Measurements from ENCODE around the gene HINT2. TPM values are rescaled to one million over a fixed set of nuclear protein-coding genes. Genes with fewer than 3 reads are reported as not detected.
A peak's percentile ranks its signal among the peaks of the same experiment; 100 is the strongest.

HINT2 gene
- total RNA-seq, 1 experiment from 2014 or later, result 35.9 TPM

GRCh38 chr9:35854091-35854762, 39.4 kb upstream of the HINT2 start:
- Mint-ChIP-seq H3K4me3 (no peak overlapping the region), H3K36me3 (ENCODE audit: insufficient read depth in 1 of 3, low read depth in 3 of 3) (no peaks in the 10 kb centered on the region), H3K27me3 (ENCODE audit: low read depth) (peaks cover 8% of the 10 kb centered on the region), H3K9me3 (no peaks in the 10 kb centered on the region), H3K27ac (no peak overlapping the region), H3K4me1 (no peaks in the 10 kb centered on the region)
- Histone ChIP-seq H3K79me1 (ENCODE audit: insufficient read depth, low read depth, low read length, poor library complexity, severe bottlenecking) (no peaks in the 10 kb centered on the region), H3K4me1 (ENCODE audit: insufficient read depth, low read length) (no peaks in the 10 kb centered on the region), H3K9ac (ENCODE audit: extremely low read depth, insufficient read length, low read length) (no peak overlapping the region), H3K56ac (ENCODE audit: insufficient read length, low read depth, low read length) (no peak overlapping the region), H2AFZ (ENCODE audit: low read length) (no peak overlapping the region), H4K5ac (ENCODE audit: insufficient read length, low read depth, low read length) (no peak overlapping the region), H3K4me2 (ENCODE audit: insufficient read depth, insufficient read length, low read length) (no peak overlapping the region), H3K27me3 (ENCODE audit: insufficient read depth, low read length) (no peaks in the 10 kb centered on the region), H3K18ac (ENCODE audit: insufficient read length, low read depth, low read length) (no peak overlapping the region), H3K4ac (ENCODE audit: low read depth, low read length) (no peak overlapping the region), H3K23me2 (ENCODE audit: insufficient read length, low read depth, low read length, poor library complexity, severe bottlenecking) (no peaks in the 10 kb centered on the region), H2BK20ac (ENCODE audit: low read depth, low read length, poor library complexity, severe bottlenecking) (no peak overlapping the region), H3K23ac (ENCODE audit: insufficient read length, low read depth, low read length) (no peak overlapping the region), H2BK120ac (ENCODE audit: low read depth, low read length, poor library complexity, severe bottlenecking) (no peak overlapping the region), H4K20me1 (ENCODE audit: control insufficient read depth, insufficient read depth, insufficient read length) (no peaks in the 10 kb centered on the region), H3K27ac (ENCODE audit: insufficient read length, low read depth, low read length) (no peak overlapping the region), H2AK5ac (ENCODE audit: insufficient read length, low read length) (no peak overlapping the region), H2BK15ac (ENCODE audit: low read depth, low read length) (no peak overlapping the region), H4K8ac (replicated peaks; ENCODE audit: insufficient read length, low read depth, low read length) (no peak overlapping the region), H3T11ph (ENCODE audit: low read length) (no peak overlapping the region), H2BK12ac (ENCODE audit: insufficient read length, low read depth, low read length) (no peak overlapping the region), H3K14ac (ENCODE audit: insufficient read depth, low read length) (no peak overlapping the region), H2BK5ac (ENCODE audit: insufficient read length, low read length) (no peak overlapping the region), H4K91ac (ENCODE audit: insufficient read length, low read depth, low read length) (no peak overlapping the region), H3K9me3 (ENCODE audit: control insufficient read depth, low read depth, low read length) (no peaks in the 10 kb centered on the region), H3K79me2 (ENCODE audit: insufficient read depth, low read length) (no peaks in the 10 kb centered on the region)
- TF ChIP-seq CTCF (conservative IDR thresholded peaks at IDR 0.05), result no peak
- no CpG with 5 or more reads among the region's 7 CpGs for WGBS (ENCODE audit: extremely low coverage, insufficient read length, low lambda C conversion rate)
- DNase-seq, result peak; percentile 6

Measured in H9 (cell line).